HG02588 (cell line): ENCODE measurements around the gene MED12L.

Experiments used
- ATAC-seq: cut with Tn5 transposase; IDR thresholded peaks from one replicate; pipeline ENCODE4 v1.9.1; 2021; ENCODE audit warnings: mild to moderate bottlenecking, moderate library complexity; ENCODE audit not compliant: unreplicated experiment

MED12L gene

DNA sequence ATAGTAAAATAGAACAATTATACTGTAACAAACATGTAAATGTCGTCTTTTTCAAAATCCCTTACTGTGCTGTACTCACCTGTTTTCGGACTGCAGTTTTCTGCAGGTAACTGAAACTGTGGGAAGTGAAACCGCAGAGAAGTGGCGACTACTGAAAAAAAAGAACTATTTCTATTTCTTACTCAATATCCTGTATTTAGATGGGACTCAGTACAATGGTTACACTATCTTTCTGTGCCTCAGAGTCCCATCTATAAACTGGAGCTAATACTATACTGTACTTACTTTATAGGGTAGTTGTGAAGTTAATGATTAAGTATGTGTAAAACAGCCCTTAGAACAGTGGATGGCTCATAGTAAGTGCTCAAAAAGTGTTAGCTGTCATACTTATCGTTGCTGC lies 313.4 kb downstream of the MED12L start:
- ATAC-seq, result no peak

DNA sequence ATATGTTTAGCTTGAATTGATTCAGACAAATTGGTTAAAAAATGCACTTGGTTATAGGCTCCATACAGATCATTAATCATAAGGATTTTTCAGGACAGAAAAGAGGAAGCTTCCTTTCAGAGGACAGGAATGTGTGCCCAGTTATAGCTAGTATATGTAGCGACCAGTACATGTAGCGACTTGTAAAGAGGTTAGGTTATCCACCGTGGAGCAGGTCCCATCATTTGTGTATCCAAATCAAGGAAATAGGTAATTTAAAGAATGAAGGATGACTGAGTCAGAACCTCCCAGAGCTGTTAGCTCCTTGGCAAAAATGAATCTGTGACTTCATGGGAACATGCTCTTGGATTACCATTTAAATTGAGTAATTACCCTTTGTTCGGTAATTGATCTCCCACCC lies 314.9 kb downstream of the MED12L start:
- no peak for ATAC-seq

GRCh38 chr3:151402349-151402748 lies 316.9 kb downstream of the MED12L start:
- no peak for ATAC-seq

GRCh38 chr3:151403246-151403645 lies 317.8 kb downstream of the MED12L start:
- no peak for ATAC-seq

- ATAC-seq, result no peak
Observed at GRCh38 chr3:151404316-151404715, 318.9 kb downstream of the MED12L start.

DNA sequence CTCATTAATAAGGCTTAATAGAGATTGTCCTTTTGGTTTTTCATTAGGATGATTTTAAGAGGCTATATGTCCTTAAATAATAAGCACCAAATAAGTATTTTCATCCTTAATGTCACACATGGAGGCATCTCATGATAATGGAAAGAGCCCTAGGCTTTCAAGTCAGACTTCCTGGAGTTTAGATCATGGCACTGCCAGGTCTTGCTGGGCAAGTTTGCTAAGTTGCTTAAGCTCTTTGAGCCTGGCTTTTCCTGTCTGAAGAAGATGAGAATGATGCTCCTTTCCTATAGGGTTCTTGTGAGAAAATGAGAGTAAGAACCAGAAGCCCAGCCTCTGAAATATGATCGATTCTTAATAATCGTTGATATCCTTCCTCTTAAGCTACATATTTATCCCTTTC lies 322.5 kb downstream of the MED12L start:
- ATAC-seq, result no peak

- ATAC-seq, result no peak
Observed at GRCh38 chr3:151410891-151411559, 325.6 kb downstream of the MED12L start.

GRCh38 chr3:151412989-151413388 lies 327.5 kb downstream of the MED12L start:
- no peak for ATAC-seq

- ATAC-seq, result no peak
Observed at GRCh38 chr3:151415289-151415688, 329.8 kb downstream of the MED12L start.

- no peak for ATAC-seq
Observed at GRCh38 chr3:151419806-151420205, 334.3 kb downstream of the MED12L start.

DNA sequence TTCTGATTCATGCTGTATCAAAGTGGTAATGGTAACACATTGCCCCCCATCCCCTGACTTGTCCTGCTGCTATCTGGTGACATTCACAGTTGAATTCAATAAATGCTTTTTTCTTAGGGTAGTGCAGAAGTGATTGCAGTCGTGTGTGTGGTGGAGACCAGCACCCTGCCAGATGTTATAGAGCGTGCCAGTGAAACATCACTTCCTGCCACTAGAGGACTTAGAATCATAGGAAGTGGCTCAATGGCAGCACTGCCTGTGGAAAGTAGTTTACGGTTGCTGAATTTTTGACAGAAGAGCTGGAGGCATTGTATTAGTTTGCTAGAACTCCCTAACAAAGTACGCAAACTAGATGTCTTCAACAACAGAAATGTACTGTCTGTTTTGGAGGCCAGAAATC lies 336.5 kb downstream of the MED12L start:
- ATAC-seq, result no peak

GRCh38 chr3:151423091-151423490 lies 337.6 kb downstream of the MED12L start:
- no peak for ATAC-seq

DNA sequence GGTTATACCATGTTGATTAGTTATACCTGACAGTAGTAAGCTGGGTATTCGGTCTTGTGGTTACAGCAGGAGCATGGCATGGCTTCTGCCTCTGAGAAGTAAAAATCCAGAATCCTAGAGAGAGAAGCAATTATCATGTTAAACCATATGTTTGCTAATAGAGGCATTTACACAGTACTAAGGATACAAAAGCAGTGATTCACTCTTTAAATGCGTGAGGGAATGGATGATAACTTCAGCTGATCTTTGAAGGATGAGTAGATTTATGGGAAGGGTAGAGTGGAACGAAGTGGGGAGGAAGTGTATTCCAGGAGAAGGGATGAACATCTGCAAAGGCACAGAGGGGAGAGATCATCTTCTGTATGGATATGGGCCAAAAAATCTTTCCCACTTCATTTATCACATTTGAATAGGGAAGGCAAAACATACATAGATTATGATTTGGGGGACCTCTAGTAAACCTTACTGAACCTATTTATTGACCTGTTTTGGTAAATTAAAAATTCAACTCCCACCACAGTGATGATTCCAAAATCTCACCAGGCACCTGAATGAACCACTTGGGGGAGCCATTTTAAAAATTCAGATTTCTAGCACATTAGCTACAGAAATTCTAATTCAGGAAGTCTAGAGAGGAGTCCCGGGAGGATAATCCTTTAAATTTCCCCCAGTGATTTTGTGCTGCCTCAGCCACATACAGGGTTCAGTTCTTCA lies 340.3 kb downstream of the MED12L start:
- ATAC-seq, result no peak

GRCh38 chr3:151426341-151426657 lies 340.8 kb downstream of the MED12L start:
- ATAC-seq, result no peak

DNA sequence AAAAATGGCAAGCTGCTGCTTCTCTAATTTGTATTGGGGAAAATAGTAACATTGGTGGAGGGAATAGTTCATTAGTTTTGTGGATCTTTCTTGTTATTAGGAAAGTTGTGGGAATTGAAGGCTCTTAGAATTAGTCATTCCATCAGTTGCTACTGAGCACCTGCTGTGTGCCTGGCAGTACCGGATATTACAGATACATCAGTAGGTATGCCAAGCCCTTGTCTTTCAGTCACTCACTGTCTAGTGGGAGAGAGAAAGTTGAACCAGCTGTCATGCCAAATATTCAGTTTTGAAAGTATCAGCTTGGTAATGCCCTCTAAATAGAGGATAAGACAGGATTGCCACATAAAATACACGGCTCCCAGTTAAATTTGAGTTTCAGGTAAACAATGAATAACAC lies 342.9 kb downstream of the MED12L start:
- ATAC-seq, result no peak

DNA sequence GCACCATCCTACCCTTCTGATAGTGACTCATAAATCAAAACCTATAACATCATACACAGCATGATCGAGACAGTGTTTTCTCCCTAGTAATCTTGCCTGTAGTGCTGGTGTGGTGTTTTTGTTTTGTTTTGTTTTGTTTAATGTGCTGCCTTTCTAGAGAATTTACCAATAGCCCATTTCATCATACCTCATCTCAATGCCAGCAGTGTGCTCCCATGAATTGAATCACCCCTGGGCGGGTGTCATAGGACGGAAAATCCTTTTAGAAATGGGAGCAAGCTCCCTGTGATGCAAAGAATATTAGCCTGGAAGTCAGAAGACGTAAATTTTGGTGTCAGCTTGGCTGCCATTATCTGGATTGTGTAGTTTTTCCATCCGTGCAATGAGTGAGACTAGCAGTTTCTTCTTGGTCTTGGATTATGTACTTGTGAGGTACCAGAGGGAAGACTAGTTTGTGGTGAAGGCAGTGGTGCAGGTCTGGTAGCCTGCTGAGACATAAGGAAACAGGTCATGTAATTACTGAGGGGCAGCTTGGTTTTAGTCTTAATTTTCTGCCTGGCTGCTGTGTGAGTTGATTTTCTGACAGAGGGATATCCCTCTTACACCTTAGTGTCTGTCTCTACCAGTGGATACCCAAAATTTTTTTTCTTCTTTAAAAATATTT lies 345.5 kb downstream of the MED12L start:
- no peak for ATAC-seq

DNA sequence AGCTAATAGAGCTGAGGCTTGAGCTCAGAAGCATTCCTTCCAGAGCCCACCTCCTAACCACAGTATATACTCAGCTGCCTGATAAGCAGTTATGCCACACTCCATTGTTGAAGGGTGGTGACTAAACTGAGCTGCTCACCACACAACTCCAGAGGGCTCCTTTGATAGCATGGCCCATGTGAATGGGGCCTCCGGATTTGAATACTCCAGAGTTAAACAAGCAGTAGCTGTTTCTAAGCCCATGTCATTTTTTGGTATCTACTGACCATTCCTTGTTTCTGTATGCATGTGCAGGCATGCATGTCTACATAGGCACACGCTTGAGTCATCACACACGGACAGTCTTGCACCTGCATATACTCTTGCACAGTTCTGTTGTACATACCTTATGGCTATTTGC lies 346.5 kb downstream of the MED12L start:
- ATAC-seq, result no peak

DNA sequence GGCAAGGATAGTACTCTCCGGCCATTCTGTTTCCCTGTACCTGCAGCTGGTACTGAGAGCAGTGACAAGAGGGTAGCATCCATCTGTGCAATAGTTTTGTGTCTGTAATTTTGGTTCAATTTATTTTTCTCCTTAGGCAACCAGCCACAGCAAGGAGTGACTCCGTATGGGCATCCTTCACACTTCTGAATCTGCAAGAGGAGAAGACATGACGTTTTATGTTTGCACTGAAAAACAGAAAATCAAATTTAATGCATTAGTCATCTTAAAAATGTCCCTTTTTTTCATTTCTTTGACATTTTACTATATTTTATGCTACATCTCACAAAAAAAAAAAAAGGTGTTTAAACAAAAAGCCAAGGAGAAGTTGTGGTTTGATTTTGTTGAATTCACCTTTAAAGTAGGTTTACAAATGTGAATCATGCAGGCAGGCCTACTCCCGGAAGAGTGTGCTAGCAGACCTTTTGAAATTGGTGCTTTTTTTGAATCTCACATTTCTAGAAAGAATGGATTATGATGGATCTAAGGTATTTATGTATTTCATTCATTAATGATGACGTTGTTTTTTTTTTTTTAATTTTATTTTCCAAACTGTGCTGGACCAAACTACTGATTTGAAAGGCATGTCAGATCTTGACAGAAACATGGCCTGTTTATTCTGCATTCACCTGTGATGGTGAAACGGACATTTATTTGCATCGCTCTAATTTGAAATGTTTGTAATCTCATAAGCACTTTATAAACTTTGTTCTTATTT lies 347.3 kb downstream of the MED12L start:
- ATAC-seq, result no peak

GRCh38 chr3:151434151-151434890 lies 348.9 kb downstream of the MED12L start:
- ATAC-seq, result no peak

DNA sequence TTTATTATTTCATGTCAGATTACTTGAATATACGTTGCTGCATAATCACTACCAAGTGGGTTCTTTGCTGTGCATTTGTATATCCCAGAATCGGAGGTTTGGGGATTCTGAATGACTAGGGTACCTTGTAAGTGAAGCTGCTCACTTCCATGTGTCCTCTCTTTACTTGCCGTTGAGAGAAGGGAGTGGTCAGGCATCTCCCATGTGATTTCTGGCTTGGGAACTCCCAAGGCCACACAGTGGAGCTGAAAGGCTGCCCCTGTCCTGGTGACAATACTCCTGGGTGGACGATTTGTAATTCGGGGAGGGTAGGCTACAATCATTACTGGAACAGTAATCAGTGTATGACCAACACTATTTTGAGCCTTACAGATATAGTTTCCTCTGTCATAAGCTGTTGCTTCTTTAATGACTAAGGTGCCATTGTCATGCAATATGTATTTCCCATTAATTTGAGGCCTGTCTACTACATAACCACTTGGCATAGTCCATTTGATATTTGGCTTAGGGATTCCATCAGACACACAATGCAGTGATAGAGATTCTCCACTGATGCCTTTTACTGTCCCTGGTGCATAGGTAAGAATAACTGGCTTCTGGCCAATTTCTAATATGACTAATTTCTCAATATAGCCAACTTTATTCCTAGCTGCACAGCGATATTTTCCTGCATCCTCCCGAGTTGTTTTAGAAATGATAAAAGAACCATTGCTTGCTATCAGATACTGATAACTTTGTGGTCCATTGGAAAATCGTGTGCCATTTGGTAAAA lies 351.4 kb downstream of the MED12L start:
- no peak for ATAC-seq
